ENCODE measurements around the gene COX4I1.

DNA sequence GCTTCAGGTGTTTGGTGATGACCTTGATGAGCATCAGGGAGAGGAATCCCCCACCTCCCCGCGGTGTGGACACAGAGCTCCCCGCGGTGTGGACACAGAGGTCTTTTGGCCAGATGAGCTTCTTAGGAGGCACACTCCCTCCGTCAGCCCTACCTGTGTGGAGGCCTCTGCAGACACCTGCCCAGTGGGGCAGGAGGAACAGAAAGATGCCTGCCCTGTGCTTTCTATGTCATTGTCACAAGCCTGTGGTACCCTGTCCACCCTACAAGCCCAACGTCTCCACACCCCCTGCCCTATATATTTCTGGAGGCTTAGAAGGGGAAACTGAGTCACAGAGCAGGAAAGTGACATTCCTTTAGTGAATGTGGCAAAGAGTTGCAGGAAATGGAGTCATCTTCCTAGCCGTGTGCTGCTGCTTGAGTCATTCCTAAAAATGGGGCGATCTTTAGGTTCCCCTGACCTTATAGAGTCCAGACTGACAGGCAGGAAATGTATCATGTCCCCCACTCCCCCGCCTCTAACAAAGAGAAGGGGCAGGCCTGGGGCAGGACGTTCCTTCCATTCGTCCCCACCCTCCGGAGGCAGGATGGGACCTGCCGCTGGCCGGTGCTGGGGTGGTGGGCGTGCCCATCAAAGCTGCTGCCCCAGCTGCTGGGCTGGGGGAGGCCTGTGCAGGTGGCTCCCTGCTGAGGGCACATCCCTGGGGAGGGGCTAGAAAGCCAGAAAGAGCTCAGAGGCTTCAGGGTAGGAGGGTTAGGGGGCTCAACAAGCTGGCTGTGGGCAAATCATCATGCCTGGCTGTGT is 47.6 kb upstream of the COX4I1 start:
- TF ChIP-seq, protein P1, sequence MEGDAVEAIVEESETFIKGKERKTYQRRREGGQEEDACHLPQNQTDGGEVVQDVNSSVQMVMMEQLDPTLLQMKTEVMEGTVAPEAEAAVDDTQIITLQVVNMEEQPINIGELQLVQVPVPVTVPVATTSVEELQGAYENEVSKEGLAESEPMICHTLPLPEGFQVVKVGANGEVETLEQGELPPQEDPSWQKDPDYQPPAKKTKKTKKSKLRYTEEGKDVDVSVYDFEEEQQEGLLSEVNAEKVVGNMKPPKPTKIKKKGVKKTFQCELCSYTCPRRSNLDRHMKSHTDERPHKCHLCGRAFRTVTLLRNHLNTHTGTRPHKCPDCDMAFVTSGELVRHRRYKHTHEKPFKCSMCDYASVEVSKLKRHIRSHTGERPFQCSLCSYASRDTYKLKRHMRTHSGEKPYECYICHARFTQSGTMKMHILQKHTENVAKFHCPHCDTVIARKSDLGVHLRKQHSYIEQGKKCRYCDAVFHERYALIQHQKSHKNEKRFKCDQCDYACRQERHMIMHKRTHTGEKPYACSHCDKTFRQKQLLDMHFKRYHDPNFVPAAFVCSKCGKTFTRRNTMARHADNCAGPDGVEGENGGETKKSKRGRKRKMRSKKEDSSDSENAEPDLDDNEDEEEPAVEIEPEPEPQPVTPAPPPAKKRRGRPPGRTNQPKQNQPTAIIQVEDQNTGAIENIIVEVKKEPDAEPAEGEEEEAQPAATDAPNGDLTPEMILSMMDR (IDR thresholded peaks at IDR 0.05) = no peak
- TF ChIP-seq EZH2 (IDR thresholded peaks at IDR 0.05; ENCODE audit: borderline replicate concordance, insufficient read depth, low read depth, low read length, poor library complexity, severe bottlenecking) = no peak

Data from B cell (primary cell).